Activated T-cell treated with anti-CD3 and anti-CD28 coated beads for 24 hours (primary cell): ENCODE data around the gene TEDC1.

ENCODE experiments used
- DNase-seq: peaks from one replicate; pipeline ENCODE4 v3.0.0-alpha.2; 2020; ENCODE audit warnings: low read depth

Gene TEDC1

GRCh38 chr14:105456736-105457617 lies 34.1 kb upstream of the TEDC1 start:
- no peak for DNase-seq

- DNase-seq, result no peak
Measured at GRCh38 chr14:105458010-105458409, 33.0 kb upstream of the TEDC1 start.

- DNase-seq, result no peak
Measured at GRCh38 chr14:105458571-105458970, 32.5 kb upstream of the TEDC1 start.

GRCh38 chr14:105460116-105460515 lies 30.9 kb upstream of the TEDC1 start:
- DNase-seq, result no peak

- no peak for DNase-seq
Measured at GRCh38 chr14:105460616-105461015, 30.4 kb upstream of the TEDC1 start.

- no peak for DNase-seq
Measured at GRCh38 chr14:105461903-105462302, 29.1 kb upstream of the TEDC1 start.

- DNase-seq, result no peak
Measured at GRCh38 chr14:105464501-105464900, 26.5 kb upstream of the TEDC1 start.

GRCh38 chr14:105465209-105466031 lies 25.6 kb upstream of the TEDC1 start:
- DNase-seq, result no peak

GRCh38 chr14:105466531-105467248 lies 24.4 kb upstream of the TEDC1 start:
- DNase-seq, result no peak

- DNase-seq, result no peak
Measured at GRCh38 chr14:105467249-105467941, 23.7 kb upstream of the TEDC1 start.

GRCh38 chr14:105467942-105468471 lies 23.0 kb upstream of the TEDC1 start:
- no peak for DNase-seq

- DNase-seq, result no peak
Measured at GRCh38 chr14:105468621-105469241, 22.3 kb upstream of the TEDC1 start.

- no peak for DNase-seq
Measured at GRCh38 chr14:105469456-105470349, 21.3 kb upstream of the TEDC1 start.

- no peak for DNase-seq
Measured at GRCh38 chr14:105470350-105471296, 20.4 kb upstream of the TEDC1 start.

- no peak for DNase-seq
Measured at GRCh38 chr14:105471297-105471821, 19.7 kb upstream of the TEDC1 start.

- no peak for DNase-seq
Measured at GRCh38 chr14:105471823-105472485, 19.1 kb upstream of the TEDC1 start.

- DNase-seq, result no peak
Measured at GRCh38 chr14:105472486-105472991, 18.5 kb upstream of the TEDC1 start.
